ENCODE measurements around the gene STH.

Gene STH

GRCh38 chr17:45963889-45964288 lies 35.2 kb upstream of the STH start:
- Histone ChIP-seq H4K20me1 (ENCODE audit: low read depth, low read length) (no peaks in the 10 kb centered on the region), H3K4me3 (ENCODE audit: insufficient read depth, low read length, poor library complexity, severe bottlenecking) (no peak overlapping the region), H3F3A (ENCODE audit: insufficient read depth) (no peaks in the 10 kb centered on the region), H3K9ac (ENCODE audit: low read length) (no peak overlapping the region), H3K9me2 (replicated peaks; ENCODE audit: insufficient read depth, low read length) (no peaks in the 10 kb centered on the region), H3K4me2 (ENCODE audit: low read depth, low read length, poor library complexity, severe bottlenecking) (no peak overlapping the region), H2AFZ (ENCODE audit: low read depth, low read length, severe bottlenecking) (no peak overlapping the region), H3K27me3 (ENCODE audit: low read length) (no peaks in the 10 kb centered on the region), H3K27ac (ENCODE audit: low read depth, low read length) (no peak overlapping the region), H3K9me3 (ENCODE audit: insufficient read depth, low read length) (no peaks in the 10 kb centered on the region), H3K79me2 (ENCODE audit: insufficient read depth, low read length) (no peaks in the 10 kb centered on the region), H3K36me3 (ENCODE audit: low read length) (no peaks in the 10 kb centered on the region)
- TF ChIP-seq CTCF (IDR thresholded peaks at IDR 0.05; ENCODE audit: insufficient read depth, low read length, poor library complexity, severe bottlenecking) (no peak), EZH2phosphoT487 (conservative IDR thresholded peaks at IDR 0.05; ENCODE audit: low read length) (no peak)

GRCh38 chr17:45964634-45965033 lies 34.4 kb upstream of the STH start:
- Histone ChIP-seq H2AFZ (ENCODE audit: low read depth, low read length, severe bottlenecking) (no peak overlapping the region), H3F3A (ENCODE audit: insufficient read depth) (no peaks in the 10 kb centered on the region), H3K79me2 (ENCODE audit: insufficient read depth, low read length) (no peaks in the 10 kb centered on the region), H3K9me2 (replicated peaks; ENCODE audit: insufficient read depth, low read length) (no peaks in the 10 kb centered on the region), H3K4me2 (ENCODE audit: low read depth, low read length, poor library complexity, severe bottlenecking) (no peak overlapping the region), H4K20me1 (ENCODE audit: low read depth, low read length) (no peaks in the 10 kb centered on the region), H3K9ac (ENCODE audit: low read length) (no peak overlapping the region), H3K9me3 (ENCODE audit: insufficient read depth, low read length) (no peaks in the 10 kb centered on the region), H3K4me3 (ENCODE audit: insufficient read depth, low read length, poor library complexity, severe bottlenecking) (no peak overlapping the region), H3K36me3 (ENCODE audit: low read length) (no peaks in the 10 kb centered on the region), H3K27me3 (ENCODE audit: low read length) (no peaks in the 10 kb centered on the region), H3K27ac (ENCODE audit: low read depth, low read length) (no peak overlapping the region)
- no peak for TF ChIP-seq EZH2phosphoT487 (conservative IDR thresholded peaks at IDR 0.05; ENCODE audit: low read length)
- no peak for TF ChIP-seq CTCF (IDR thresholded peaks at IDR 0.05; ENCODE audit: insufficient read depth, low read length, poor library complexity, severe bottlenecking)

GRCh38 chr17:45965812-45966211 lies 33.2 kb upstream of the STH start:
- Histone ChIP-seq H3K27me3 (ENCODE audit: low read length) (no peaks in the 10 kb centered on the region), H3K9ac (ENCODE audit: low read length) (no peak overlapping the region), H3K36me3 (ENCODE audit: low read length) (no peaks in the 10 kb centered on the region), H3K9me2 (replicated peaks; ENCODE audit: insufficient read depth, low read length) (no peaks in the 10 kb centered on the region), H3K27ac (ENCODE audit: low read depth, low read length) (no peak overlapping the region), H3K9me3 (ENCODE audit: insufficient read depth, low read length) (no peaks in the 10 kb centered on the region), H3K79me2 (ENCODE audit: insufficient read depth, low read length) (no peaks in the 10 kb centered on the region), H2AFZ (ENCODE audit: low read depth, low read length, severe bottlenecking) (no peak overlapping the region), H3K4me2 (ENCODE audit: low read depth, low read length, poor library complexity, severe bottlenecking) (no peak overlapping the region), H3K4me3 (ENCODE audit: insufficient read depth, low read length, poor library complexity, severe bottlenecking) (no peak overlapping the region), H3F3A (ENCODE audit: insufficient read depth) (no peaks in the 10 kb centered on the region), H4K20me1 (ENCODE audit: low read depth, low read length) (no peaks in the 10 kb centered on the region)
- no peak for TF ChIP-seq CTCF (IDR thresholded peaks at IDR 0.05; ENCODE audit: insufficient read depth, low read length, poor library complexity, severe bottlenecking)
- TF ChIP-seq EZH2phosphoT487 (conservative IDR thresholded peaks at IDR 0.05; ENCODE audit: low read length) = no peak

Data from SU-DHL-6 (cell line).